Prostate gland (tissue), 2 donors: Measurements from ENCODE around the gene GRIK3.

ENCODE experiments used
- POLR2AphosphoS5 ChIP-seq: sonication (generic); formaldehyde crosslinking; IDR thresholded peaks from one replicate; pipeline ENCODE4 v1.6.1; 2017; ENCODE audit warnings: antibody characterized with exemption
- TF ChIP-seq, protein P1 (sequence below), 4 experiments: fragments of 200-600 bp in 2 of 4; fragments of 450-650 bp in 2 of 4; sonication (generic) in 2 of 4; IDR thresholded peaks; 1 replicate in 3 of 4; 2 replicates in 1 of 4; pipeline ENCODE4 v1.5.1; 2016 to 2019; ENCODE audit warnings: antibody characterized with exemption in 4 of 4, mild to moderate bottlenecking in 2 of 4, moderate library complexity in 2 of 4

DNA sequence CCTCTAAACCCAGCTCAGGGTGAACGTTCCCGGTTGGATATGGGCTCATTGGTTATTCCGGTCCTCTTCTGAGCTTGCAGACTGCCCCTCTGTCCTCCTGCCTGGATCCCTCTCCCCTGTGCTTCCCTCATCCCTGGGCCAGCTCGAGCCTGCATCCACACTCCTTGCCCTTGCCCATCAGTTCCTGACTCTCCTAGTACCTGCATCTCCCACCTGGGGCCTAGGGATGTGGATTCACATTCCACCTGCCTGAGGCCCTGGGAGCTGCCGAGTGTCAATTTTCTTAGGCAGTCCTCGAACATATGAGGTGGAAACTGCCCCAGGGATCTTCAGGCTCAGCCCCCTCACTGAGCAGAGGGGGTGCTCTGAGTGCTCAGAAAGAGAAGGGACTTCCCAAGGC, 252.2 kb downstream of the GRIK3 start:
- TF ChIP-seq, protein P1, sequence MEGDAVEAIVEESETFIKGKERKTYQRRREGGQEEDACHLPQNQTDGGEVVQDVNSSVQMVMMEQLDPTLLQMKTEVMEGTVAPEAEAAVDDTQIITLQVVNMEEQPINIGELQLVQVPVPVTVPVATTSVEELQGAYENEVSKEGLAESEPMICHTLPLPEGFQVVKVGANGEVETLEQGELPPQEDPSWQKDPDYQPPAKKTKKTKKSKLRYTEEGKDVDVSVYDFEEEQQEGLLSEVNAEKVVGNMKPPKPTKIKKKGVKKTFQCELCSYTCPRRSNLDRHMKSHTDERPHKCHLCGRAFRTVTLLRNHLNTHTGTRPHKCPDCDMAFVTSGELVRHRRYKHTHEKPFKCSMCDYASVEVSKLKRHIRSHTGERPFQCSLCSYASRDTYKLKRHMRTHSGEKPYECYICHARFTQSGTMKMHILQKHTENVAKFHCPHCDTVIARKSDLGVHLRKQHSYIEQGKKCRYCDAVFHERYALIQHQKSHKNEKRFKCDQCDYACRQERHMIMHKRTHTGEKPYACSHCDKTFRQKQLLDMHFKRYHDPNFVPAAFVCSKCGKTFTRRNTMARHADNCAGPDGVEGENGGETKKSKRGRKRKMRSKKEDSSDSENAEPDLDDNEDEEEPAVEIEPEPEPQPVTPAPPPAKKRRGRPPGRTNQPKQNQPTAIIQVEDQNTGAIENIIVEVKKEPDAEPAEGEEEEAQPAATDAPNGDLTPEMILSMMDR (IDR thresholded peaks at IDR 0.05): no peak
- TF ChIP-seq POLR2AphosphoS5: no peak
